Adipose tissue (tissue), 3 donors: Measurements from ENCODE around the gene RMND1. TPM values are rescaled to one million over a fixed set of nuclear protein-coding genes. Genes with fewer than 3 reads are reported as not detected.

ENCODE experiments used
- H3K27ac ChIP-seq: one replicate; pipeline ENCODE4 v1.5.1; 2013; ENCODE audit warnings: low read depth, low read length
- WGBS, 3 donors: extraction: QIAGEN DNeasy Blood & Tissue Kit; methylation state at CpG; one replicate each; pipeline ENCODE4 v1.1.7; 2013; 5-methylcytosine and 5-hydroxymethylcytosine counted together
- polyA plus RNA-seq, 3 donors: library from polyadenylated mRNA; stranded (reverse); fragments of 200-250 nt; gene quantifications; one replicate each; pipeline ENCODE4 v1.2.3, GENCODE V29; 2013
- donor health status: healthy with polysubstance abuse.
- donor health status: Bipolar disorder and iron deficiency.
- donor health status: healthy.

The RMND1 gene
- polyA plus RNA-seq, 3 donors: 12.9 to 22.5 (median 17.9) TPM

GRCh38 chr6:151432651-151433050 lies 19.3 kb downstream of the RMND1 start:
- 81 to 84% (median 84%) methylated on average over 4 of the region's 4 CpGs for WGBS, 3 donors

GRCh38 chr6:151431337-151431736 lies 20.6 kb downstream of the RMND1 start:
- H3K27ac ChIP-seq: no peak overlapping the region
- WGBS, 3 donors: 94 to 97% (median 95%) methylated on average over 3 of the region's 3 CpGs

More at GRCh38 chr6:151432651-151433050, 19.3 kb downstream of the RMND1 start:
- H3K27ac ChIP-seq: no peak overlapping the region

- 85 to 94% (median 91%) methylated on average over 3 of the region's 3 CpGs for WGBS, 3 donors
- no peak overlapping the region for H3K27ac ChIP-seq
Observed at GRCh38 chr6:151430886-151431285, 21.0 kb downstream of the RMND1 start.

GRCh38 chr6:151428093-151428735 lies 23.7 kb downstream of the RMND1 start:
- WGBS, 3 donors: 95 to 96% (median 95%) methylated on average over 4 of the region's 4 CpGs
- no peak overlapping the region for H3K27ac ChIP-seq

- WGBS, 3 donors: 96 to 97% (median 97%) methylated on average over 4 of the region's 4 CpGs
- H3K27ac ChIP-seq: no peak overlapping the region
Observed at GRCh38 chr6:151425561-151425960, 26.4 kb downstream of the RMND1 start.

- 83 to 97% (median 95%) methylated on average over 4 of the region's 4 CpGs for WGBS, 3 donors
- H3K27ac ChIP-seq: no peak overlapping the region
Observed at GRCh38 chr6:151422981-151423380, 28.9 kb downstream of the RMND1 start.

GRCh38 chr6:151417477-151417876 lies 34.4 kb downstream of the RMND1 start:
- WGBS, 3 donors: 94 to 95% (median 95%) methylated on average over 1 of the region's 1 CpG
- H3K27ac ChIP-seq: no peak overlapping the region

GRCh38 chr6:151414641-151415260 lies 37.2 kb downstream of the RMND1 start:
- WGBS, 3 donors: 96 to 98% (median 97%) methylated on average over 3 of the region's 3 CpGs
- H3K27ac ChIP-seq: no peak overlapping the region

- no peak overlapping the region for H3K27ac ChIP-seq
- WGBS, 3 donors: 96 to 98% (median 96%) methylated on average over 8 of the region's 8 CpGs
Observed at GRCh38 chr6:151413372-151414145, 38.4 kb downstream of the RMND1 start.

- WGBS, 3 donors: 83 to 96% (median 90%) methylated on average over 3 of the region's 3 CpGs
- no peak overlapping the region for H3K27ac ChIP-seq
Observed at GRCh38 chr6:151412909-151413308, 39.0 kb downstream of the RMND1 start.

GRCh38 chr6:151409679-151410078 lies 42.2 kb downstream of the RMND1 start:
- 86 to 95% (median 91%) methylated on average over 7 of the region's 7 CpGs for WGBS, 3 donors
- no peak overlapping the region for H3K27ac ChIP-seq

- WGBS, 3 donors: 75 to 92% (median 80%) methylated on average over 2 of the region's 2 CpGs
- no peak overlapping the region for H3K27ac ChIP-seq
Observed at GRCh38 chr6:151409260-151409659, 42.7 kb downstream of the RMND1 start.

GRCh38 chr6:151408858-151409257 lies 43.1 kb downstream of the RMND1 start:
- H3K27ac ChIP-seq: no peak overlapping the region
- WGBS, 3 donors: 87 to 93% (median 87%) methylated on average over 2 of the region's 2 CpGs

GRCh38 chr6:151403919-151404308 lies 48.0 kb downstream of the RMND1 start:
- no peak overlapping the region for H3K27ac ChIP-seq
- WGBS, 3 donors: 87 to 95% (median 88%) methylated on average over 3 to 4 of the region's 4 CpGs

- H3K27ac ChIP-seq: no peak overlapping the region
- WGBS, 3 donors: 60 to 97% (median 96%) methylated on average over 1 of the region's 1 CpG
Observed at GRCh38 chr6:151402228-151402627, 49.7 kb downstream of the RMND1 start.

- 65 to 86% (median 82%) methylated on average over 6 of the region's 6 CpGs for WGBS, 3 donors
- no peak overlapping the region for H3K27ac ChIP-seq
Observed at GRCh38 chr6:151400473-151400872, 51.5 kb downstream of the RMND1 start.

GRCh38 chr6:151399679-151400078 lies 52.2 kb downstream of the RMND1 start:
- H3K27ac ChIP-seq: no peak overlapping the region
- 76 to 85% (median 77%) methylated on average over 3 of the region's 3 CpGs for WGBS, 3 donors

GRCh38 chr6:151393410-151393809 lies 58.5 kb downstream of the RMND1 start:
- H3K27ac ChIP-seq: no peak overlapping the region
- 65 to 67% (median 66%) methylated on average over 4 of the region's 4 CpGs for WGBS, 3 donors

GRCh38 chr6:151392427-151392826 lies 59.5 kb downstream of the RMND1 start:
- H3K27ac ChIP-seq: no peak overlapping the region
- WGBS, 3 donors: 1 to 3% (median 2%) methylated on average over 3 of the region's 3 CpGs
